ENCODE measurements around the gene KRTAP10-1. TPM values are rescaled to one million over a fixed set of nuclear protein-coding genes. Genes with fewer than 3 reads are reported as not detected.

KRTAP10-1 gene
- total and polyA plus RNA-seq, 9 of the 15 experiments (the other 6 are each of a cell fraction or from before 2014, with no cell fraction given), result not detected

GRCh38 chr21:44528634-44528995 is 11.4 kb downstream of the KRTAP10-1 start:
- Histone ChIP-seq H3K4me3 (no peak overlapping the region), H3K27me3 (ENCODE audit: control insufficient read depth in 2 of 2, insufficient read depth in 2 of 2, low read length in 2 of 2) (peaks cover 44 to 84% of the 10 kb centered on the region in 2 experiments), H4K20me1 (replicated peaks; ENCODE audit: control insufficient read depth, insufficient read depth, low read length) (peaks cover 18% of the 10 kb centered on the region; the same call in 1 of the 2 replicates), H3K9me1 (ENCODE audit: control insufficient read depth, insufficient read depth, low read length) (no peaks in the 10 kb centered on the region), H3K79me2 (ENCODE audit: control insufficient read depth, insufficient read depth, low read length) (no peaks in the 10 kb centered on the region), H3K27ac (ENCODE audit: extremely low read depth, low read depth, low read length) (no peak overlapping the region), H2AFZ (ENCODE audit: low read depth, low read length) (no peak overlapping the region), H3K36me3 (ENCODE audit: control insufficient read depth, insufficient read depth, low read length) (no peaks in the 10 kb centered on the region), H3K9ac (ENCODE audit: insufficient read depth in 1 of 2, low read depth in 2 of 2, low read length in 2 of 2) (no peak overlapping the region), H3K4me1 (replicated peaks in 1 of 2; ENCODE audit: control insufficient read depth in 2 of 2, insufficient read depth in 2 of 2, low read length in 2 of 2) (peaks cover 0 to 14% of the 10 kb centered on the region in 2 experiments; a peak in 1 of 5 replicates), H3K4me2 (ENCODE audit: insufficient read depth, low read length) (no peak overlapping the region), H3K9me3 (replicated peaks; ENCODE audit: control insufficient read depth, insufficient read depth, low read depth, low read length) (peaks cover 16% of the 10 kb centered on the region; the same call in 1 of the 2 replicates)
- ChIA-PET CTCF (ENCODE audit: low intra/inter-chr PET ratio) (no interaction called here), POLR2A (no interaction called here)
- FAIRE-seq (no peak), ATAC-seq (no peak), DNase-seq (ENCODE audit: extremely low read depth in 1 of 4, low spot score in 3 of 4) (no peak)
- no peak for TF ChIP-seq ETV1 (tag; conservative IDR thresholded peaks at IDR 0.05; ENCODE audit: low read depth)
- TF ChIP-seq CBFB (CRISPR knock-in tag; IDR thresholded peaks at IDR 0.05), result no peak
- no peak for TF ChIP-seq ZSCAN29 (IDR thresholded peaks at IDR 0.05)
- no peak for TF ChIP-seq THRAP3 (IDR thresholded peaks at IDR 0.05; ENCODE audit: borderline replicate concordance)
- TF ChIP-seq BCOR (IDR thresholded peaks at IDR 0.05), result no peak
- no peak for TF ChIP-seq CHD4 (IDR thresholded peaks at IDR 0.05; ENCODE audit: insufficient read depth, insufficient replicate concordance, low read depth, low read length, poor library complexity, severe bottlenecking)
- no peak for TF ChIP-seq ZNF551 (CRISPR knock-in tag; IDR thresholded peaks at IDR 0.05)
- no peak for TF ChIP-seq TGIF2 (CRISPR knock-in tag; IDR thresholded peaks at IDR 0.05)
- no peak for TF ChIP-seq FOXM1 (IDR thresholded peaks at IDR 0.05; ENCODE audit: low read depth)
- no peak for TF ChIP-seq FOXM1 (CRISPR knock-in tag; IDR thresholded peaks at IDR 0.05; ENCODE audit: low read depth)
- no peak for TF ChIP-seq RBM17 (IDR thresholded peaks at IDR 0.05; ENCODE audit: borderline replicate concordance, low read depth, low read length)
- TF ChIP-seq SFPQ (IDR thresholded peaks at IDR 0.05; ENCODE audit: low read depth, low read length), result no peak
- no peak for TF ChIP-seq TCF7L2 (IDR thresholded peaks at IDR 0.05; ENCODE audit: low read depth, low read length)
- no peak for TF ChIP-seq PKNOX1 (IDR thresholded peaks at IDR 0.05)
- under 1% methylated on average over 10 of the region's 10 CpGs for WGBS (ENCODE audit: insufficient coverage, low coverage, missing lambda C conversion rate)
- BruUV-seq (replicated peaks), result no TSS peak
- intact Hi-C loops (cut with micrococcal nuclease), result no loop called here
- in situ Hi-C loops (cut with MboI), result no loop called here

Data from K562 (cell line).